Endothelial cell of umbilical vein (primary cell): ENCODE results near the gene MAP2K7.

Experiments
- POLR2A ChIP-seq: IDR thresholded peaks from 2 replicates; pipeline ENCODE4 v1.6.1; 2012; ENCODE audit warnings: low read depth, mild to moderate bottlenecking, control low read depth, low read length
- TF ChIP-seq, protein P1 (sequence below), 2 donors: IDR thresholded peaks; 1 replicate in 1 of 2; 2 replicates in 1 of 2; pipeline ENCODE4 v1.5.1; 2011; ENCODE audit warnings: low read length in 2 of 2, mild to moderate bottlenecking in 2 of 2, moderate library complexity in 2 of 2, control low read depth in 1 of 2, inconsistent platforms in 1 of 2, low read depth in 1 of 2; ENCODE audit not compliant: insufficient read depth in 1 of 2; ENCODE audit errors: extremely low read depth in 1 of 2

DNA sequence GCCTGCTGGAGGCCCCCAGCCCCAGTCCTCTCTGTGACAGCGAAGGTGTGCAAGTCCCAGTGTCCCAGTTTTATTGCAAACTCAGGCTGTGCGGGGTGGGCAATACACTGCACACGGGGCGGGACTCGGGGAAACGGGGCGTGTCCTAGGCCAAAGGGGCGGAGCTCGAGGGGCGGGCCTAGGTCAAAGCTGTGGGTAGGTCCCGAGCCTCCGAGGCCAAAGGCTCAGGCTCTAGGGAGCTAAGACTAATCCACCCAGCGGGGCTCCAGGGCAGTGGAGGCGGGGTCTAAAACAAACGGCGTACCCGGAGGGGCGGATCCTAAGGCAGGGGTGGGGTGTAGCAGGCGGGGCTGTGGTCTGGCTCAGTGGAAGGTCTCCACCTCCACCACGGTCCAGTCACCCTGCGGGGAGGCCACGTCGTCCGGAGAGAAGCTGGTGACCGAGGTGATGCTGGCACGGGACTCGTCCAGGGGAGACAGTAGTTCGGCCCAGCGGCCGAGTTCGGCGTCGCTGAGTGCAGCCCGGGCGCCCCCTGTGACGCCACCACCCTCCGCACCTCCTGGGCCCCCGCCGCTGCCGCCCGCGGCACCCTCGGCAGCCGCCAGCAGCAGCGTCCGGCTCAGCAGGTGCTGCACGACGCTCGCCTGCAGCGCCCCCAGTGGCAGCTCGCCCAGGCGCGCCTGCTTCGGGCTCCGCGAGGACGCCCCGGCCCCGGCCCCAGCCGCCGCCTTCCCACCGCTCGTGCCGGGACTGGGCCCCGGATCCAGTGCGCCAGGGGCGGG is 34.8 kb upstream of the MAP2K7 start:
- no peak for TF ChIP-seq POLR2A
- TF ChIP-seq, protein P1, sequence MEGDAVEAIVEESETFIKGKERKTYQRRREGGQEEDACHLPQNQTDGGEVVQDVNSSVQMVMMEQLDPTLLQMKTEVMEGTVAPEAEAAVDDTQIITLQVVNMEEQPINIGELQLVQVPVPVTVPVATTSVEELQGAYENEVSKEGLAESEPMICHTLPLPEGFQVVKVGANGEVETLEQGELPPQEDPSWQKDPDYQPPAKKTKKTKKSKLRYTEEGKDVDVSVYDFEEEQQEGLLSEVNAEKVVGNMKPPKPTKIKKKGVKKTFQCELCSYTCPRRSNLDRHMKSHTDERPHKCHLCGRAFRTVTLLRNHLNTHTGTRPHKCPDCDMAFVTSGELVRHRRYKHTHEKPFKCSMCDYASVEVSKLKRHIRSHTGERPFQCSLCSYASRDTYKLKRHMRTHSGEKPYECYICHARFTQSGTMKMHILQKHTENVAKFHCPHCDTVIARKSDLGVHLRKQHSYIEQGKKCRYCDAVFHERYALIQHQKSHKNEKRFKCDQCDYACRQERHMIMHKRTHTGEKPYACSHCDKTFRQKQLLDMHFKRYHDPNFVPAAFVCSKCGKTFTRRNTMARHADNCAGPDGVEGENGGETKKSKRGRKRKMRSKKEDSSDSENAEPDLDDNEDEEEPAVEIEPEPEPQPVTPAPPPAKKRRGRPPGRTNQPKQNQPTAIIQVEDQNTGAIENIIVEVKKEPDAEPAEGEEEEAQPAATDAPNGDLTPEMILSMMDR (IDR thresholded peaks at IDR 0.05; ENCODE audit: extremely low read depth in 1 of 2, insufficient read depth in 1 of 2, low read depth in 1 of 2, low read length in 2 of 2): peak; percentile 66 to 84
